AG04450 (cell line): ENCODE measurements around the gene ANP32E. TPM values are rescaled to one million over a fixed set of nuclear protein-coding genes. Genes with fewer than 3 reads are reported as not detected.

Experiments
- CTCF ChIA-PET: fragments of 300-600, 350-600 bp; formaldehyde crosslinking; extraction: SDS; loops from one replicate; lab custom pipeline; 2022; ENCODE audit warnings: antibody characterized with exemption, inconsistent platforms; lab: Charles Lee
- POLR2A ChIA-PET: fragments of 350-600 bp; formaldehyde crosslinking; extraction: SDS; loops from one replicate; lab custom pipeline; 2021; ENCODE audit warnings: antibody characterized with exemption, inconsistent platforms; lab: Yijun Ruan, JAX
- DNase-seq: peaks from one replicate; pipeline ENCODE4 v3.0.0-alpha.2; 2011; ENCODE audit warnings: low read depth, low spot score
- H3K27ac ChIP-seq: one replicate; pipeline ENCODE4 v1.5.1; 2012; ENCODE audit warnings: low read depth, low read length, control low read depth
- H3K27me3 ChIP-seq: one replicate; pipeline ENCODE4 v1.6.0; 2012; ENCODE audit warnings: low read length; ENCODE audit not compliant: control insufficient read depth, insufficient read depth
- H3K4me3 ChIP-seq: 2 replicates; pipeline ENCODE4 v1.5.1; 2011; ENCODE audit warnings: mild to moderate bottlenecking, low read depth, low read length, control low read depth
- H3K9me3 ChIP-seq: 2 replicates; pipeline ENCODE4 v1.5.1; 2012; ENCODE audit warnings: low read length; ENCODE audit not compliant: control insufficient read depth, insufficient read depth
- polyA plus RNA-seq: library from polyadenylated mRNA; depleted of rRNA; stranded (reverse); fragments of >200 nt; gene quantifications from 2 replicates; pipeline ENCODE4 v1.2.3, GENCODE V29; 2011
- TF ChIP-seq, protein P1 (sequence below): IDR thresholded peaks from 2 replicates; pipeline ENCODE4 v1.5.1; 2011; ENCODE audit warnings: low read depth, low read length, control low read depth, inconsistent platforms

The ANP32E gene
- polyA plus RNA-seq, 1 experiment: 22.7 TPM

DNA sequence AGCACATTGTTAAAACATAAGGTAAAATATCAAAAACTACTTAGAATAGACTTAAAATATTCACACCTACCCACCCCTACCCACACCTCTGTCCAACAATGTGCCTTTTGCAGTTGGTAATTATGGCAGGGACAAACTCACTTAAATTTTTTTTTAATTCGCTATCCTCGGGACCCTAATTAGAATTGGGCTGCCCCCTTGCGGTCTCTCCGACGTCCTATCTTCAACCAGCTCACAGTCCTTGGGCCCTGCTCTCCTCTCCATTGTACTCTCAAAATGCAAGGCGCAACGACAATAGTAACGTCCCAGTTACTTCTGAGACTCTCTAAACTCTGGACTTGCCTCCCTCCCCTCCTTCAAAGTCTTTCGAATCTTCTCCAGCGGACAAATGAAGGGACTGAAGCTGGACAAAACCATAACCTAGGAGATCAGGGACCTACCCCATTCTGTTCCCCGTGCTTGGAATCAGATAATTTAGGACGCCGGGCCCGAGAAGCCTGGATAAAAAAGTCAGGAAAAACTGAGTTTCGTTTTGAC lies 45.4 kb upstream of the ANP32E start:
- POLR2A ChIA-PET: interaction anchor here (1.2 to 1.7 kb wide), 2 partner anchors 9 to 25 kb away, joined by 3 to 6 read pairs; partner anchors contain the start of gene C1orf54

DNA sequence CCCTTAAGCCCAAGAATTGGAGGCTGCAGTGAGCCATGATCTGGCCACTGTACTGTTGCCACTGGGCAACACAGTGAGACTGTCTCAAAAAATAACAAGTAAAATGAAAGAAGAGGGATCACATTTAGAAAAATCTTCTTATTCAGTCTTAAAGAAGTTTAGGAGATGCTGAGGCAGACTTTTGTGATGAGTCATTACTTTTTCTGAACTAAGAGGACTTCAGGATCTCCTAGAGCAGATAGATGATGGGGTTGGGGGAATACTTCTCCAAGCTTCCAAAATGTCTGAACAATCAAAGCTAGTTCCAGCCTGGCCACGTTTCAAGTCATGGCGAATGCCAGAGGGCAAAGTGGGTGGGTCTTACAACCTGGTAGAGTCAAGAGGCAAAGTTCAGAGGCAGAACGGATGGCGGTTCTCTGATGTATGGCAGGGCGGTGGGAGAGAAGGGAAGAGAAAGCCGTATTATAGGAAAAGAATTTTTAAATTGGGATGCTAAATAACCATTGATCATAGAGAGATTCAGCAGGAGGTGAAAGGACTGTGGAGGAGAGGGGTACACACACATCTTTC lies 44.3 kb upstream of the ANP32E start:
- Histone ChIP-seq H3K9me3 (no peaks in the 10 kb centered on the region; the same call in 1 of the 2 replicates), H3K4me3 (no peak overlapping the region), H3K27me3 (no peaks in the 10 kb centered on the region), H3K27ac (no peak overlapping the region)
- ChIA-PET POLR2A (interaction anchor here (0.6 kb wide), 1 partner anchor 18 kb away, joined by 5 read pairs; no protein-coding TSS in a partner anchor), CTCF (interaction anchor here (0.6 to 7.7 kb wide), 4 partner anchors 8 to 29 kb away, joined by 3 to 165 read pairs (median 24); partner anchors contain the start of genes C1orf54 and CA14)
- no peak for DNase-seq
- TF ChIP-seq, protein P1, sequence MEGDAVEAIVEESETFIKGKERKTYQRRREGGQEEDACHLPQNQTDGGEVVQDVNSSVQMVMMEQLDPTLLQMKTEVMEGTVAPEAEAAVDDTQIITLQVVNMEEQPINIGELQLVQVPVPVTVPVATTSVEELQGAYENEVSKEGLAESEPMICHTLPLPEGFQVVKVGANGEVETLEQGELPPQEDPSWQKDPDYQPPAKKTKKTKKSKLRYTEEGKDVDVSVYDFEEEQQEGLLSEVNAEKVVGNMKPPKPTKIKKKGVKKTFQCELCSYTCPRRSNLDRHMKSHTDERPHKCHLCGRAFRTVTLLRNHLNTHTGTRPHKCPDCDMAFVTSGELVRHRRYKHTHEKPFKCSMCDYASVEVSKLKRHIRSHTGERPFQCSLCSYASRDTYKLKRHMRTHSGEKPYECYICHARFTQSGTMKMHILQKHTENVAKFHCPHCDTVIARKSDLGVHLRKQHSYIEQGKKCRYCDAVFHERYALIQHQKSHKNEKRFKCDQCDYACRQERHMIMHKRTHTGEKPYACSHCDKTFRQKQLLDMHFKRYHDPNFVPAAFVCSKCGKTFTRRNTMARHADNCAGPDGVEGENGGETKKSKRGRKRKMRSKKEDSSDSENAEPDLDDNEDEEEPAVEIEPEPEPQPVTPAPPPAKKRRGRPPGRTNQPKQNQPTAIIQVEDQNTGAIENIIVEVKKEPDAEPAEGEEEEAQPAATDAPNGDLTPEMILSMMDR: no peak

More for the DNA sequence above, 45.4 kb upstream of the ANP32E start:
- H3K4me3 ChIP-seq: peak overlapping the region; percentile 67
- CTCF ChIA-PET: interaction anchor here (0.6 to 7.7 kb wide), 10 partner anchors 9 to 111 kb away, joined by 3 to 165 read pairs (median 5); partner anchors contain the start of genes APH1A, C1orf54 and CA14
- H3K9me3 ChIP-seq: no peaks in the 10 kb centered on the region; the same call in 1 of the 2 replicates
- DNase-seq: no peak
- H3K27me3 ChIP-seq: no peaks in the 10 kb centered on the region
- TF ChIP-seq, protein P1: peak; percentile 80
- peak overlapping the region; percentile 77 for H3K27ac ChIP-seq

DNA sequence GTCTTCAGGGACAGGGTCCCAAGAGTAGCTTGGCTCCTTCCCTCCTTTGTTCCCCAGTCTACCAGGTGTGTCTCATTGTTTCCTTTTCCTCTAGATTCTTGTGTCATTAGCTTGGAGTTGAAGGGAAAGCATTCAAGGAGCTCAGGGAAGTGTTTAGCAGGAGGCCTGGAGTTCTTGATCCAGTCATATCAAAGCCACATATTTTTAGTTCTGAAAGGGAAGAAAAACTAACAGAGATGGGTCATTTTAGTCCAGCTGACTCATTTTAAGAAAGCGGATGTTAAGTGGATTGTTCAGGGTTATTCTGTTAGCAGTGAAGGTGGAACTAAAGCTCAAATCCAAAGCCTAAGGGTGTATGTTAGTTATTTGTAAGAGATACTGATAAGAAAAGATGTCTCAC lies 37.4 kb upstream of the ANP32E start:
- ChIA-PET POLR2A (interaction anchor here (1.0 to 1.4 kb wide), 3 partner anchors 9 to 48 kb away, joined by 3 to 6 read pairs (median 3); partner anchors contain the start of genes CIART and PRPF3), CTCF (interaction anchor here (0.7 to 6.7 kb wide), 6 partner anchors 8 to 86 kb away, joined by 3 to 118 read pairs (median 4); partner anchors contain the start of genes CA14 and CIART)
- peak overlapping the region; percentile 70 for H3K4me3 ChIP-seq
- H3K27me3 ChIP-seq: no peaks in the 10 kb centered on the region
- H3K27ac ChIP-seq: peak overlapping the region; percentile 11
- no peaks in the 10 kb centered on the region; the same call in 1 of the 2 replicates for H3K9me3 ChIP-seq
- no peak for DNase-seq
- TF ChIP-seq, protein P1: no peak

DNA sequence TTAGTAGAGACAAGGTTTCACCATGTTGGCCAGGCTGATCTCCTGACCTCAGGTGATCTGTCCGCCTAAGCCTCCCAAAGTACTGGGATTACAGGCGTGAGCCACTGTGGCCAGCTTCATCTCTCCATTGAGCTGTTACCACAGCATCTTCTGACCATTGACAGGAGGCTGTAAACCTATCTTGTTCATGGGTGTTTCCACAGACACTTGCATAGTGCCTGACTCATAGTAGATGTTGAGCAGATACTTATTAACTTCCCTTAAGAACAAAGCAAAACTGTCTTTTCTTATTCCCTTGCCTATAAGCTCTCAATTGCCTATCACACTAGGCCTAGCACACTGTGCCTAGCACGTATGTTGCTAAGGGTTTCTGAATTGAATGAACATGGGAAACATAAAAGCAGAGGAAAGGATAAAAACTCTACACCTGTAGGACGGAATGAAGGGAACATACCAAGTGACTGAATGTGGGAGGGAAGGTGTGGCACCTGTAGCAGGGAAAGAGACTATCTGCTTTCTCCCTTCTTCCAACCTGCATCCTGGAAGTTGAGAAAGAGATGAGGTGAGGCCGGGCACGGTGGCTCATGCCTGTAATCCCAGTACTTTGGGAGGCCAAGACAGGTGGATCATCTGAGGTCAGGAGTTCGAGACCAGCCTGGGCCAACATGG lies 35.5 kb upstream of the ANP32E start:
- CTCF ChIA-PET: interaction anchor here (0.6 to 6.7 kb wide), 6 partner anchors 9 to 198 kb away, joined by 3 to 118 read pairs (median 6); partner anchors contain the start of genes CA14 and CIART
- TF ChIP-seq, protein P1: no peak

More for the DNA sequence above, 35.5 kb upstream of the ANP32E start:
- Histone ChIP-seq H3K4me3 (no peak overlapping the region), H3K9me3 (no peaks in the 10 kb centered on the region; the same call in 1 of the 2 replicates), H3K27ac (no peak overlapping the region), H3K27me3 (no peaks in the 10 kb centered on the region)
- POLR2A ChIA-PET: interaction anchor here (0.6 to 1.3 kb wide), 2 partner anchors 14 to 333 kb away, joined by 3 to 4 read pairs; partner anchors contain the start of gene CA14
- no peak for DNase-seq
